Osteocyte (in vitro differentiated cells): Measurements from ENCODE around the gene VTN. TPM values are rescaled to one million over a fixed set of nuclear protein-coding genes. Genes with fewer than 3 reads are reported as not detected.

Experiments
- DNase-seq: peaks from one replicate; pipeline ENCODE4 v3.0.0; 2021; ENCODE audit warnings: mixed read lengths; ENCODE audit not compliant: unreplicated experiment; ENCODE audit errors: extremely low spot score
- H3K27ac Mint-ChIP-seq: one replicate; pipeline ENCODE4 v1.8.0; 2021; ENCODE audit warnings: mild to moderate bottlenecking, mixed read lengths; ENCODE audit not compliant: unreplicated experiment
- H3K27me3 Mint-ChIP-seq: one replicate; pipeline ENCODE4 v1.8.0; 2021; ENCODE audit warnings: mixed read lengths; ENCODE audit not compliant: unreplicated experiment
- H3K36me3 Mint-ChIP-seq: one replicate; pipeline ENCODE4 v1.8.0; 2021; ENCODE audit warnings: mixed read lengths; ENCODE audit not compliant: unreplicated experiment
- H3K4me1 Mint-ChIP-seq: one replicate; pipeline ENCODE4 v1.8.0; 2021; ENCODE audit warnings: mixed read lengths; ENCODE audit not compliant: unreplicated experiment
- H3K4me3 Mint-ChIP-seq: one replicate; pipeline ENCODE4 v1.8.0; 2021; ENCODE audit warnings: mild to moderate bottlenecking, moderate library complexity, mixed read lengths; ENCODE audit not compliant: unreplicated experiment
- H3K9me3 Mint-ChIP-seq: one replicate; pipeline ENCODE4 v1.8.0; 2021; ENCODE audit warnings: mixed read lengths; ENCODE audit not compliant: unreplicated experiment
- total RNA-seq: library from RNA; stranded (reverse); gene quantifications from 2 replicates; pipeline ENCODE4 v1.2.1, GENCODE V29; 2021
- TF ChIP-seq, protein P1 (sequence below): fragments of 200-600 bp; sonication (generic); IDR thresholded peaks from 2 replicates; pipeline ENCODE4 v1.5.0; 2021; ENCODE audit warnings: antibody characterized with exemption, mild to moderate bottlenecking, moderate library complexity

The VTN gene
- total RNA-seq, 1 donor from 2014 or later = 0.70 TPM

DNA sequence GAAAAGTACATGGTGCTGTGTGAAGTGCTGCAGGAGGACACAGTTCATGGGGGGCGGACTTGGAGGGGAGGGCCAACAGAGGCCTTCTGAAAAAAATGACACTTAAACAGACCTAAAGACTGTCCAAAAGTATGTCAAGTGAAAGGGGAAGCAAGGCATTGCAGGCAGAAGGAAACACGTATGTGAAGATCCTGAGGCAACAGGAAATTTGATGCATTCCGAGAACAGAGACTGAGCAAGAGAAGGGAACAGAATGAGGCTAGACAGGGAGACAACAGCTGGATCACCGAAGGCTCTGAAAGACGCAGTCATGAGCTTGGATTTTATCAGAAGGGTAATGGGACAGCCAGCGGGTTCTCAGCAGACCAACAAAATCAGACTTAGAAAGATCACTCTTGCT lies 35.9 kb downstream of the VTN start:
- H3K4me3 Mint-ChIP-seq = peak overlapping the region; percentile 98
- H3K36me3 Mint-ChIP-seq = peaks cover 10% of the 10 kb centered on the region
- no peak for DNase-seq
- H3K27me3 Mint-ChIP-seq = no peaks in the 10 kb centered on the region
- H3K27ac Mint-ChIP-seq = peak overlapping the region; percentile 95
- H3K4me1 Mint-ChIP-seq = peaks cover 56% of the 10 kb centered on the region
- TF ChIP-seq, protein P1, sequence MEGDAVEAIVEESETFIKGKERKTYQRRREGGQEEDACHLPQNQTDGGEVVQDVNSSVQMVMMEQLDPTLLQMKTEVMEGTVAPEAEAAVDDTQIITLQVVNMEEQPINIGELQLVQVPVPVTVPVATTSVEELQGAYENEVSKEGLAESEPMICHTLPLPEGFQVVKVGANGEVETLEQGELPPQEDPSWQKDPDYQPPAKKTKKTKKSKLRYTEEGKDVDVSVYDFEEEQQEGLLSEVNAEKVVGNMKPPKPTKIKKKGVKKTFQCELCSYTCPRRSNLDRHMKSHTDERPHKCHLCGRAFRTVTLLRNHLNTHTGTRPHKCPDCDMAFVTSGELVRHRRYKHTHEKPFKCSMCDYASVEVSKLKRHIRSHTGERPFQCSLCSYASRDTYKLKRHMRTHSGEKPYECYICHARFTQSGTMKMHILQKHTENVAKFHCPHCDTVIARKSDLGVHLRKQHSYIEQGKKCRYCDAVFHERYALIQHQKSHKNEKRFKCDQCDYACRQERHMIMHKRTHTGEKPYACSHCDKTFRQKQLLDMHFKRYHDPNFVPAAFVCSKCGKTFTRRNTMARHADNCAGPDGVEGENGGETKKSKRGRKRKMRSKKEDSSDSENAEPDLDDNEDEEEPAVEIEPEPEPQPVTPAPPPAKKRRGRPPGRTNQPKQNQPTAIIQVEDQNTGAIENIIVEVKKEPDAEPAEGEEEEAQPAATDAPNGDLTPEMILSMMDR = no peak
- no peaks in the 10 kb centered on the region for H3K9me3 Mint-ChIP-seq

DNA sequence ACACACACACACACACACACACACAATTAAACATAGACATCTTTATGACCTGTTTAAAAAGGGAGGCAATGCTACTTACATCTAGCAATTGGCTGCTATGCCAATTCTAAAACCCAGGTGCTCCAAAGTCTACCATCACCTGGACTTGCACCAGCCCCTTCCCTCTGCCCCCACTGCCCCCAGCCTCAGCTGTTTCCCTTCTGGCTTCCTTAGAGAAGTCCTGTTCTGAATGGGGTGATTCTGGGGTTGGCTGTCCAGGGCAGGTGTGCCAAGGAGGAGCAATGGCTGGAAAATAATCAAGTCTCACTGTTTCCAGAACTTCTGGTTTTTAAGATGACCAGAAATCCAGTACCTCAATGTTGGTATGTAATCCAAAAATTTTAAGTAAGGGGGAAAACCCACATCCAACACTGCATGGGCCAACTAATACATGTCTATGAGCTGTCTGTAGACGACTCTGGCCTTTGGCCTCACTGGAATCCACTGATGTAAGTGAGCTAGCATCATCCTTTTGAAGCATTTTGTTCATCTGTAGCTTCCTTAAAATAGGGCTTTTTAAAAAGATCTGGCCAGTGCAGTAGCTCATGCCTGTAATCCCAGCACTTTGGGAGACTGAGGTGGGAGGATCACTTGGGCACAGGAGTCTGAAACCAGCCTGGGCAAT lies 36.9 kb downstream of the VTN start:
- TF ChIP-seq, protein P1 = no peak
- Mint-ChIP-seq H3K36me3 (peaks cover 18% of the 10 kb centered on the region), H3K27me3 (no peaks in the 10 kb centered on the region), H3K4me3 (peak overlapping the region; percentile 98), H3K27ac (peak overlapping the region; percentile 7), H3K4me1 (peaks cover 60% of the 10 kb centered on the region), H3K9me3 (no peaks in the 10 kb centered on the region)
- DNase-seq = no peak

DNA sequence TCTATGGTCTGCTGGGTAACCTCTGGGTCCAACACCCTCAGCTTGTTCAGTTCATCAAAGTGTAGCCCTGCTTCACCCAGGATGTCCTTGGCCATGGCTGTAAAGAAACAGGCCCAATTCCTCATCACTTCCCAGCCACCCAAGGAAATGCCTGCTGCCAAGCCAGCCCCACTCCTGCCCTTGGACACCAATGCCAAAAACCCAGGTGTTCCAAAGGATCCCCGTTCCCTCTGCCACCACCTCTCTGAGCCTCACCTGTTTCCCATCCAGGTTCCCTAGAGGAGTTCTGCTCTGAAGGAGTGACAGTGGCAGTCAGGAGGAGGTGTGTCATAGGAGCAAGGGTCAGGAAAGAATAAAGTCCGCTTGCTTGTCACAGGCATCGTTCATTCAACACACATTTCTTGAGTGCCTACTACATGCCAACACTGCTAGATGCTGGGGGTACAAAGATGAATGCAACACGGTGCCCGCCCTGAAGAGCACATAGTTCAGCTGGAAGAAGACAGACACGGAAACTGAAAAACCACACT lies 38.2 kb downstream of the VTN start:
- Mint-ChIP-seq H3K27ac (no peak overlapping the region), H3K9me3 (no peaks in the 10 kb centered on the region), H3K27me3 (no peaks in the 10 kb centered on the region), H3K4me1 (peaks cover 54% of the 10 kb centered on the region), H3K4me3 (no peak overlapping the region), H3K36me3 (peaks cover 24% of the 10 kb centered on the region)
- TF ChIP-seq, protein P1 = no peak
- no peak for DNase-seq

DNA sequence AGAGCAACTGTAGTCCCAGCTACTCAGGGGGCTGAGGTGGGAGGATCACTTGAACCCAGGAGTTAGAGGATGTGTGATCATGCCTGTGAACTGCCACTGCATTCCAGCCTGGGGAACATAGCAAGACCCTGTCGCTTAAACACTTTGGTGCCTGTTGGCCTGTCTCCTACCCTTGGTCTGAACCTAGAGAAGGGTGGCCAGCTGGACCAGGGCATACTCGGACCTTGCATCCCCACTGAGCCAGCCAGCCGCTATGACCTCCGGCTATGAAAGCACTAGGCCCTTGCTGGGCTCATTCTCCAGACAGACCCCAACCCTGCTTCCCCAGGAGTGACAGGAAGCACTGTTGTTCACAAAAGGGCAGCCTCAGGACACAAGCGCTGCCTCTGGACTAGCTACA lies 39.4 kb downstream of the VTN start:
- H3K4me1 Mint-ChIP-seq = peaks cover 46% of the 10 kb centered on the region
- DNase-seq = peak; percentile 59
- H3K4me3 Mint-ChIP-seq = no peak overlapping the region
- no peaks in the 10 kb centered on the region for H3K27me3 Mint-ChIP-seq
- no peak overlapping the region for H3K27ac Mint-ChIP-seq
- H3K9me3 Mint-ChIP-seq = no peaks in the 10 kb centered on the region
- TF ChIP-seq, protein P1 = no peak
- H3K36me3 Mint-ChIP-seq = peaks cover 29% of the 10 kb centered on the region

DNA sequence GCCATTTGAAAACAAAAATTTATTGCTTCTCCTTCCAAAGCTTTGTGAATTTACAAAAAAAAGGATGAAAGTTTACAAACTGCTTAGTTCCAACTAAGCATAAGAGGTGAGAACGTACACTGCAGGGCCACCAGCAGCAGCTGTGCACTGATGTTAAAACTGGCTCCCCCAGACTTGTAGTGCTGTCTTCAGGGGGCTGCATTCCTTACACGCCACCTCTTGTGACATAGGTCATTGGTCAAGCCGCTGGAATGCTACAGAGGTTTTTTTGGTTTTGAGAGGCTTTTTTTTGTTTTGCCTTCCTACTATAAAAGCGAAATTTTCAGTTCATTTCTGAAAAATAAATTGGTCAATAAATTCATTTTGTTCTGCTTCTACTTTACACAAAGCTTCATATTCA lies 41.8 kb downstream of the VTN start:
- H3K27ac Mint-ChIP-seq = peak overlapping the region; percentile 39
- no peaks in the 10 kb centered on the region for H3K9me3 Mint-ChIP-seq
- peaks cover 29% of the 10 kb centered on the region for H3K36me3 Mint-ChIP-seq
- H3K4me3 Mint-ChIP-seq = no peak overlapping the region
- TF ChIP-seq, protein P1 = no peak
- no peaks in the 10 kb centered on the region for H3K27me3 Mint-ChIP-seq
- H3K4me1 Mint-ChIP-seq = peaks cover 39% of the 10 kb centered on the region
- peak; percentile 17 for DNase-seq
